ENCODE measurements around the gene CBLL1. TPM values are rescaled to one million over a fixed set of nuclear protein-coding genes. Genes with fewer than 3 reads are reported as not detected.

The CBLL1 gene
- total and polyA plus RNA-seq, 2 of the 4 experiments (the other 2 are of a cell fraction) = 15.6 to 19.0 TPM

DNA sequence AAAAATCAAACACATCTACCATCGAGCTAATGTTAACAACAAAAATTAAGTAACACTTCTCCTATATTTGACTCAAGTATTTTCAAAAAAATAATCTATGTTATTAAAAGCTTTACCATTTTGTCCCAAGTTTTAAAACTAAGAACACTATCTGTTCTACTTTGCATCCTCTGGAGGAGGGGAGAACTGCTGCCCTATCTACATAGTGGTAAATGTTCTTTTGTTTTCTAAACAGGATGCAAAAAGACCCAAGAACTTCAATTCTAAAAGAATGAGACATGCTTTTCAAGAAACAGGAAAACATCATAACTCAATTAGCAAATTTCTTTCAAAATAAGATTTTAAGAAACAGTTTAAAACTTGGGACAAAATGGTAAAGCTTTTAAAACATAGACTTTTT is 44.3 kb downstream of the CBLL1 start:
- TF ChIP-seq FOS (IDR thresholded peaks at IDR 0.05; ENCODE audit: low read depth, low read length) (no peak), RCOR1 (IDR thresholded peaks at IDR 0.05; ENCODE audit: insufficient replicate concordance, low read length) (no peak), CEBPB (IDR thresholded peaks at IDR 0.05; ENCODE audit: low read depth, low read length) (no peak), MAZ (IDR thresholded peaks at IDR 0.05; ENCODE audit: borderline replicate concordance, low read depth, low read length) (no peak)
- TF ChIP-seq, protein P1, sequence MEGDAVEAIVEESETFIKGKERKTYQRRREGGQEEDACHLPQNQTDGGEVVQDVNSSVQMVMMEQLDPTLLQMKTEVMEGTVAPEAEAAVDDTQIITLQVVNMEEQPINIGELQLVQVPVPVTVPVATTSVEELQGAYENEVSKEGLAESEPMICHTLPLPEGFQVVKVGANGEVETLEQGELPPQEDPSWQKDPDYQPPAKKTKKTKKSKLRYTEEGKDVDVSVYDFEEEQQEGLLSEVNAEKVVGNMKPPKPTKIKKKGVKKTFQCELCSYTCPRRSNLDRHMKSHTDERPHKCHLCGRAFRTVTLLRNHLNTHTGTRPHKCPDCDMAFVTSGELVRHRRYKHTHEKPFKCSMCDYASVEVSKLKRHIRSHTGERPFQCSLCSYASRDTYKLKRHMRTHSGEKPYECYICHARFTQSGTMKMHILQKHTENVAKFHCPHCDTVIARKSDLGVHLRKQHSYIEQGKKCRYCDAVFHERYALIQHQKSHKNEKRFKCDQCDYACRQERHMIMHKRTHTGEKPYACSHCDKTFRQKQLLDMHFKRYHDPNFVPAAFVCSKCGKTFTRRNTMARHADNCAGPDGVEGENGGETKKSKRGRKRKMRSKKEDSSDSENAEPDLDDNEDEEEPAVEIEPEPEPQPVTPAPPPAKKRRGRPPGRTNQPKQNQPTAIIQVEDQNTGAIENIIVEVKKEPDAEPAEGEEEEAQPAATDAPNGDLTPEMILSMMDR (conservative IDR thresholded peaks at IDR 0.05; ENCODE audit: low read depth, low read length) = no peak

More for the DNA sequence above, 44.3 kb downstream of the CBLL1 start:
- no peak overlapping the region for H2BK120ac ChIP-seq (ENCODE audit: low read depth, low read length)
- H3K14ac ChIP-seq (replicated peaks; ENCODE audit: low read depth, low read length) = no peak overlapping the region
- H3K27ac ChIP-seq (ENCODE audit: insufficient read depth, low read length) = no peak overlapping the region
- H3K79me1 ChIP-seq (ENCODE audit: low read depth in 1 of 2, low read length in 2 of 2) = no peaks in the 10 kb centered on the region
- ChIA-PET POLR2A (ENCODE audit: unreplicated experiment) (no interaction called here), CTCF (interaction anchor here (0.7 to 1.1 kb wide), 2 partner anchors 21 to 23 kb away, joined by 3 to 6 read pairs; no protein-coding TSS in a partner anchor)
- no peak overlapping the region for H2BK5ac ChIP-seq (ENCODE audit: low read depth, low read length, poor library complexity, severe bottlenecking)
- no peak overlapping the region for H4K5ac ChIP-seq (ENCODE audit: low read depth, low read length)
- ATAC-seq (ENCODE audit: low read depth) (no peak), DNase-seq (no peak)
- no peak overlapping the region for H2AK9ac ChIP-seq (replicated peaks; ENCODE audit: low read depth, low read length, poor library complexity)
- no peak overlapping the region for H3K4me2 ChIP-seq (ENCODE audit: low read depth, low read length)
- no peak overlapping the region for H3K23ac ChIP-seq (ENCODE audit: low read depth, low read length)
- H3K9me3 ChIP-seq (ENCODE audit: control insufficient read depth, insufficient read depth, low read length) = no peaks in the 10 kb centered on the region
- no peak overlapping the region for H4K91ac ChIP-seq (ENCODE audit: insufficient read depth, low read depth, low read length)
- WGBS, 2 experiments (ENCODE audit: extremely low coverage in 2 of 2, insufficient read length in 1 of 2) = no CpG with 5 or more reads among the region's 1 CpG
- H3K9ac ChIP-seq (ENCODE audit: low read depth, low read length) = no peak overlapping the region
- H3K9me1 ChIP-seq (ENCODE audit: insufficient read depth, low read length) = no peaks in the 10 kb centered on the region; the same call in 1 of the 2 replicates
- no peaks in the 10 kb centered on the region for H3K4me1 ChIP-seq (ENCODE audit: control insufficient read depth, insufficient read depth, low read length)
- H2AK5ac ChIP-seq (ENCODE audit: low read depth, low read length) = no peak overlapping the region
- no peak overlapping the region for H3K4me3 ChIP-seq (ENCODE audit: insufficient read depth, low read depth, low read length)
- intact Hi-C loops (cut with micrococcal nuclease) (no loop called here), in situ Hi-C loops (cut with MboI; ENCODE audit: low sequenced_read_pairs) (no loop called here), dilution Hi-C loops (cut with HindIII; ENCODE audit: low sequenced_read_pairs, unreplicated experiment) (no loop called here)
- no peak overlapping the region for H3K56ac ChIP-seq (ENCODE audit: extremely low read depth, insufficient read depth, low read length)
- no peak overlapping the region for H3K4ac ChIP-seq (ENCODE audit: low read depth, low read length)
- H3K36me3 ChIP-seq (ENCODE audit: control insufficient read depth, insufficient read depth, low read length) = no peaks in the 10 kb centered on the region
- H2BK15ac ChIP-seq (ENCODE audit: low read depth, low read length) = no peak overlapping the region
- no peaks in the 10 kb centered on the region for H4K20me1 ChIP-seq (ENCODE audit: insufficient read depth, low read length)
- H3K18ac ChIP-seq (ENCODE audit: low read depth, low read length) = no peak overlapping the region
- no TSS peak for BruUV-seq (replicated peaks)
- H3K27me3 ChIP-seq (ENCODE audit: control insufficient read depth, insufficient read depth, low read length) = peaks cover 31% of the 10 kb centered on the region
- H4K8ac ChIP-seq (ENCODE audit: low read depth in 2 of 2, low read length in 2 of 2) = no peak overlapping the region
- no peak overlapping the region for H2BK20ac ChIP-seq (ENCODE audit: low read depth, low read length)
- no peak overlapping the region for H2AFZ ChIP-seq (replicated peaks; ENCODE audit: low read length, poor library complexity)

Data from IMR-90 (cell line).